GM10248 (cell line): ENCODE data around the gene TAS2R46.

Source experiments
- CTCF ChIA-PET: fragments of 300-600 bp; sonication (Branson Sonifier 250); formaldehyde crosslinking; extraction: SDS; loops from one replicate; lab custom pipeline; 2021; ENCODE audit warnings: antibody characterized with exemption; lab: Yijun Ruan, JAX
- POLR2A ChIA-PET: fragments of 350-650 bp; sonication (Branson Sonifier 250); formaldehyde crosslinking; extraction: SDS; loops from one replicate; lab custom pipeline; 2020; ENCODE audit warnings: antibody characterized with exemption; lab: Yijun Ruan, JAX
- DNase-seq: peaks from one replicate; pipeline ENCODE4 v3.0.0; 2012; ENCODE audit errors: extremely low spot score
- CTCF ChIP-seq: IDR thresholded peaks from 2 replicates; pipeline ENCODE4 v1.5.1; 2012; ENCODE audit warnings: mild to moderate bottlenecking, low read depth; ENCODE audit errors: extremely low read depth, missing control alignments, control extremely low read depth

Gene TAS2R46

GRCh38 chr12:11016937-11017336 lies 45.2 kb downstream of the TAS2R46 start:
- no peak for TF ChIP-seq CTCF
- ChIA-PET POLR2A (no interaction called here), CTCF (no interaction called here)
- DNase-seq, result no peak

GRCh38 chr12:11015775-11016430 lies 46.2 kb downstream of the TAS2R46 start:
- ChIA-PET CTCF (no interaction called here), POLR2A (no interaction called here)
- no peak for TF ChIP-seq CTCF
- no peak for DNase-seq

GRCh38 chr12:11014234-11014633 lies 47.9 kb downstream of the TAS2R46 start:
- ChIA-PET CTCF (no interaction called here), POLR2A (no interaction called here)
- no peak for DNase-seq

More at GRCh38 chr12:11014234-11014633, 47.9 kb downstream of the TAS2R46 start:
- TF ChIP-seq CTCF, result no peak
